ENCODE data around the gene GAREM2.
A peak's percentile ranks its signal among the peaks of the same experiment; 100 is the strongest.
"Not testable (repeated sequence)": the region's sequence is repeated elsewhere in the genome, so short reads cannot be mapped to it uniquely, and the experiment has no call there.

Gene GAREM2

GRCh38 chr2:26172871-26173775, at the start of gene GAREM2:
Gene GAREM2 (plus strand): TSS chr2:26173088. CDS start chr2:26173221, 133 bp downstream.
- no peak for DNase-seq

DNA sequence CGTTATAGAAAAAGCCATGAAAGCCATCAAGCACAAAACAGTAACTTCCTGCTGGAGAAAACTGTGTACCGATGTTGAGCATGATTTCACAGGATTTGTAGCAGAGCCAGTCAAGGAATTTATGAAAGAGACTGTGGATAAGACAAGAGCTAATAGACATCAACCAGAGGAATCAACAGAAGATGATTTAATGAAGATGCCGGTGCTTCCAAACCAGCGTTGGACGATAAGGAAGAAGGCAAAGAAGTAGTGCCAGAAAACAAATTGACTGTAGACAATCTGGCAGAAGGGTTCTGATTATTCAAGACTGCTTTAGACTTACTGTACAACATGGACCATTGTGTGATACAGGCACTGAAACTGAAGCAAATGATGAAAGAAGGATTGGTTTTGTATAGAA, 49.5 kb upstream of the GAREM2 start:
- DNase-seq = no peak

GRCh38 chr2:26126074-26126473, 46.8 kb upstream of the GAREM2 start:
- no peak for DNase-seq

DNA sequence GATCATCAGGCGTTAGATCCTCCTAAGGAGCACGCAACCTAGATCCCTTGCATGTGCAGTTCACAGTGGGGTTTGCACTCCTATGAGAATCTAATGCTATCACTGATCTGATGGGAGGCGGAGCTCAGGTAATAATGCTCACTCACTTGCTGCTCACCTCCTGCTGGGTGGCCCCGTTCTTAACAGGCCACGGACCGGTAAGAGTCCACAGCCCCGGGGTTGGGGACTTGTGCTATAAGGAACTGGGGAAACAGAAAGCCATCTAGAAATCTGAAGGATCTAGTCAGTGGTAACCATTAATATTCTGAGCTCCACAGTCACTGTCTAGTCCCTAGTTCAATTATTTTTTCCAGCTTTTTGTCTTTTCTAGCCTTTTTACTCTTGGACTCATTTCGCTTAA, 44.7 kb upstream of the GAREM2 start:
- DNase-seq = no peak

DNA sequence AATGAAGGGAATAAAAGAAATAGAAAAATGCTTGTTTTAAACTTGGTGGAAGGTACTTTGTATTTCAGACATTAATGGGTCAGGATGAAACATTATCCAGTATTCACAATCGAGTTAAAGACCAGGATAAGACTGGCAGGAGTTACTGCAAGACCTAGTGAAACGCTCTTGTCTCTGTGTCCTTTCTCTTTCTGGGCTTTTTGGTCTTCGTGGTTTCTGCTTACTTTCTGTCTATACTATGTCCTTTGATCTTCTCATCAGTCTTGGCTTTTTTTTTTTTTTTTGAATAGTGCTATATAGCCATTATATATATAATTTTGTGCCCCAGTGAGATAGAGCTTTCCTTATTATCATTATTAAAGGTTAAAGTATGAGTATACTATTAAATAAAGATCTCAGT, 42.1 kb upstream of the GAREM2 start:
- no peak for DNase-seq

- DNase-seq = no peak
Observed at GRCh38 chr2:26136451-26136850, 36.4 kb upstream of the GAREM2 start.

DNA sequence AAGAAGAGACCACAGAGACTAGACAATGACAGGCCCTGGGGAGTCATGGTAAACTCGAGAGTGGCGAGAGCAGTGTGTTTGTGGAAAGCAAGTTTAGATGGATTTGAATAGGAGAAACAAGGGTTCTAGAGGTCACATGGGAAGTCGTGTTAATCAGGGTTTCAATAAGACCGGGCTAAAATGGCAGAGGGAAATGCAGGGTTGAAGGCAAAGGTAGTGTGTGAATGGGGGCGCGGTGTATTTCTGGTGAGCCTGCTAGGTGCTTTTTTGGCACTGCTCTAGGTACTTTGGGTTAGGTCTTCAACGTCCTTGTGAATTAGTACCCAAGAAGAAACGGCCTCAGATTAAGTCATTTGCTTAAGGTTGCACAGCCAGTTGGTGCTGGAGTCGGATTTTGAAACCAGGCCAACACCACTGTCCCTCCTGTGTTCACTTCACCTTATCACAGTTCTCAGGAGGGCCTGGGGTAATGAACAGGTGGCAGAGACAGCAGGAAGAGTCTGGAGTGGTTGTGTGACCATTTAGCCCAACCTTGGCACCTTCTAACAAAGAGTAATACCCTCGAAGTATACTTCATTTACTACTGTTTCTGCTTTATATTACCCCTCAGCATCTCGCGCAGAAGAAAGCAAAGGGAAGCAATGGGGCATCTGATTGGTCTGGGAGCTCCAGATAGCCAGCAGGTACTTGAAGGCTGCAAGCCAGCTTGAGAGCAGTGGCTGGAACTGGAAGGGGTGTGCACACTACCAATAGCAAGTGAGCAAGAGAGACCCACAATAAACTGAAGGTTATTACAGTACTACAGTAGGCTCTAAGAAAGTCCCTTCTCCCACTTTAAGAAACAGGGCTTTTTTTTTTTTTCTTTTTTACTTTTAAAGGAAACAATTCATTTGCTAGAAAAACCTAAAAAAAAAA, 33.4 kb upstream of the GAREM2 start:
- no peak for DNase-seq

GRCh38 chr2:26141145-26141769, 31.6 kb upstream of the GAREM2 start:
- no peak for DNase-seq

- DNase-seq = no peak
Observed at GRCh38 chr2:26144031-26144430, 28.9 kb upstream of the GAREM2 start.

- DNase-seq = peak; percentile 65
Observed at GRCh38 chr2:26144953-26145680, 27.8 kb upstream of the GAREM2 start.

- no peak for DNase-seq
Observed at GRCh38 chr2:26148501-26148900, 24.4 kb upstream of the GAREM2 start.

DNA sequence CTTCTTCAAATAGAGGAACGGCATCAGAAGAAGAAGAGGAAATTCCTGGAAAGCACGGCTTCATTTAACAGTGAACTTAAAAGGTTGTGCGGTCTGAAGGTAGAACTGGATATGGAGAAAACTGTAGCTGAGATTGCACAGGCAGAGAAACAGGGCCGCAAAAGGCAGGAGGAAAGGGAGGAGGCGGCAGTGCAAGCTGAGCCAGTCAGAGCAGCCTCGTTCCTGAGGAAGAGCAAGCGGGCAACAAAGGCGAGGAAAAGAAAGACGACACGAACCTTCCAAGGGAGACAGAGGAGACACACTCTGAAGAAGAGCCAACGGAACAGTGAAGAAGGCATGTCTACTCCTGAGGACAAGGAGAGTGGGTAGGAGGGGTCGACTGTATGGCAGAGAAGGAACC, 22.6 kb upstream of the GAREM2 start:
- DNase-seq = no peak

DNA sequence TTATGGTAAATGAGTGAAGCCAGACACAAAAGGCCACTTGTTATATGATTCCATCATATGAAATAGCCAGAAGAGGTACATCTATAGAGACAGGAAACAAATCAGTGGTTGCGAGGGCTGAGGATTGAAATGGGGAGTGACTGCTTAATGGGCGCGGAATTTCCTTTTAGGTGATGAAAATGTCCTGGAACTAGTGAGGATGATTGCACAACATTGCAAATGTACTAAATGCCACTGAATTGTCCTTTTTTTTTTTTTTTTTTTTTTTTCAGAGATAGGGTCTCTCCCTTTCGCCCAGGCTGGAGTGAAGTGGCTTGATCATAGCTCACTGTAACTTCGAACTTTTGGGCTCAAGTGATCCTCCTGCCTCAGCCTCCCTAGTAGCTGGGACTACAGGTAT, 15.3 kb upstream of the GAREM2 start:
- DNase-seq = no peak

DNA sequence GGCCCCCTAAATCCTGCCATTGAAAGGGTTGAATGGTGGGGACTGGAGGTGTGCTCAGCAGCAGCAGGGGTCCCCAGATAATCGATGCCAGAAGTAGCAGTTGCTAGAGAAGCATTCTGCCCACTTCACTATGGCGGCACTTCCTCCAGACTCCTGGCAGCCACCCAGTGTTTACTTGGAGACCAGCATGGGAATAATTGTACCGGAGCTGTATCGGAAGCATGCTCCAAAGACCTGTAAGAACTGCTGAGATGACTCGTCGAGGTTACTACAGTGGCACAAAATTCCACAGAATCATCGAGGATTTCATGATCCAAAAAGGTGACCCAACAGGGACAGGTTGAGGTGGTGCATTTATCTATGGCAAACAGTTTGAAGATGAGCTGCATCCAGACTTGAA, 11.0 kb upstream of the GAREM2 start:
- DNase-seq = no peak

- no peak for DNase-seq
Observed at GRCh38 chr2:26162963-26163362, 9.9 kb upstream of the GAREM2 start.

DNA sequence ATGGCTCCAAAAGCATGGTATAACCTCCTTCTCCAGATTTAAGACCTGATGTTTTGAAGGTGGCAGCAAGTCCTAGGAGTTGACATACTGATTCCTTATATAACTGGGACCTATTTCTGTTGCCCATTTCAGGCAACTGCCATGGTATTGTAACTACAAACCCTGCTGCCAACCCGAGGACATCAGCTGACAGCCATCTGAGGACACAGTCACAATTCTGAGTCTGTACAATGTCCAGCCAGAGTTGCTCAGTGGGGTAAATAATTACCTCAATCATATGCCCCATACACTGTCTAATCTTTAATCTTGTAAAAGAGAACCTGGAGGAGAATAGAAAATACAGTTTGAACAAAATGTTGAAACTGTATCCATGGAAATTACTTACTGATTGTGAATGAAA, 8.7 kb upstream of the GAREM2 start:
- no peak for DNase-seq

DNA sequence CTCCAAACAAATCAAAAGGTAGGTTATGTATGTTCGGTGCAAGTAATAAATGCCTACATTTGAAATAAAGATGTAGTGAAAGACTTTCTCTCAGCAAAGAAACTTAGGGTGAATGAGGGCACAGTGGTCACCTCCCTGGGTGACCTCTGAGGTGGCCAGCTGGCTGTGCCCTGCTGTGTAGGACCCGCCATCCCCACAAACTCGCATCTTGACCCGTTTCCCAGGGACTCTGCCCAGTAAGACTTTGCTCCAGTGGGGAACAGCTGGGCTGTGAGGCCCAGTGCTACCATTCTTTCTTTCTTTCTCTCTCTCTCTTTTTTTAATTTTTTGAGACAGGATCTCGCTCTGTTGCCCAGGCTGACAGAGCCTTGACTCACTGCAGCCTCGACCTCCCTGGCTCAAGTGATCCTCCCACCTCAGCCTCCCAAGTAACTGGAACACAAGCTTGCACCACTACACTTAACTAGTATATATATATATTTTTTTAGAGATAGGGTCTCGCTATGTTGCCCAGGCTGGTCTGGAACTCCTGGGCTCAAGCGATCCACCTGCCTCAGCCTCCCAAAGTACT, 8.2 kb upstream of the GAREM2 start:
- DNase-seq = no peak

DNA sequence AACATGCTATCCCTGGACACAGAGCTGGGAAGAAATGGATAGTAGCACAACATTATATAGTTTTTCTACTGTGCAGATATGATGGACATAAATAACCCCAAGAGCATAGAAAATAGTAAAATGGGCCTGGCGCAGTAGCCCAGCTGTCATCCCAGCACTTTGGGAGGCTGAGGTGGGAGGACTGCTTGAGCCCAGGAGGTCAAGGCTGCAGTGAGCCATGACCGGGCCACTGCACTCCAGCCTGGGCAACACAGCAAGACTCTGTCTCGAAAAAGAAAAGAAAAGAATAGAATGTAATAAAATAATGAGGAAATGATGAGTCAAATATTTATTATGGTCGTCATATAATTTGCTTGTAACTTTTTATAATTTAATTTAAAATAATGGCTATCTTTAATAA, 7.5 kb upstream of the GAREM2 start:
- no peak for DNase-seq

DNA sequence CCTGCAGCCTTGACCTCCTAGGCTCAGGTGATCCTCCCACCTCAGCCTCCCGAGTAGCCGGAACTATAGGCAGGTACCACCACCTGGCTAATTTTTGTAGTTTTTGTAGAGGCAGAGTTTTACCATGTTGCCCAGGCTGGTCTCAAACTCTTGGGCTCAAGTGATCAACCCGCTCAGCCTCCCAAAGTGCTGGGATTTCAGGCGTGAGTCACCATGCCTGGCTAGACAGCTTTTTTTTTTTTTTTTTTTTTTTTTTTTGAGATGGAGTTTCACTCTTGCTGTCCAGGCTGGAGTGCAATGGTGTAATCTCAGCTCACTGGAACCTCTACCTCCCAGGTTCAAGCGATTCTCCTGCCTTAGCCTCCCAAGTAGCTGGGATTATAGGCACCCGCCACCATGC, 6.3 kb upstream of the GAREM2 start:
- DNase-seq = not testable (repeated sequence)

GRCh38 chr2:26168785-26169184, 4.1 kb upstream of the GAREM2 start:
- DNase-seq = no peak

- no peak for DNase-seq
Observed at GRCh38 chr2:26169226-26169625, 3.7 kb upstream of the GAREM2 start.

- no peak for DNase-seq
Observed at GRCh38 chr2:26169681-26170414, 3.0 kb upstream of the GAREM2 start.
